GM19099 (cell line): ENCODE results near the gene AUP1.
A peak's percentile ranks its signal among the peaks of the same experiment; 100 is the strongest.

Source experiments
- POLR2A ChIP-seq: IDR thresholded peaks from 3 replicates; pipeline ENCODE4 v1.6.1; 2011; ENCODE audit warnings: low read depth; ENCODE audit not compliant: insufficient read length; ENCODE audit errors: extremely low read depth

Gene AUP1

DNA sequence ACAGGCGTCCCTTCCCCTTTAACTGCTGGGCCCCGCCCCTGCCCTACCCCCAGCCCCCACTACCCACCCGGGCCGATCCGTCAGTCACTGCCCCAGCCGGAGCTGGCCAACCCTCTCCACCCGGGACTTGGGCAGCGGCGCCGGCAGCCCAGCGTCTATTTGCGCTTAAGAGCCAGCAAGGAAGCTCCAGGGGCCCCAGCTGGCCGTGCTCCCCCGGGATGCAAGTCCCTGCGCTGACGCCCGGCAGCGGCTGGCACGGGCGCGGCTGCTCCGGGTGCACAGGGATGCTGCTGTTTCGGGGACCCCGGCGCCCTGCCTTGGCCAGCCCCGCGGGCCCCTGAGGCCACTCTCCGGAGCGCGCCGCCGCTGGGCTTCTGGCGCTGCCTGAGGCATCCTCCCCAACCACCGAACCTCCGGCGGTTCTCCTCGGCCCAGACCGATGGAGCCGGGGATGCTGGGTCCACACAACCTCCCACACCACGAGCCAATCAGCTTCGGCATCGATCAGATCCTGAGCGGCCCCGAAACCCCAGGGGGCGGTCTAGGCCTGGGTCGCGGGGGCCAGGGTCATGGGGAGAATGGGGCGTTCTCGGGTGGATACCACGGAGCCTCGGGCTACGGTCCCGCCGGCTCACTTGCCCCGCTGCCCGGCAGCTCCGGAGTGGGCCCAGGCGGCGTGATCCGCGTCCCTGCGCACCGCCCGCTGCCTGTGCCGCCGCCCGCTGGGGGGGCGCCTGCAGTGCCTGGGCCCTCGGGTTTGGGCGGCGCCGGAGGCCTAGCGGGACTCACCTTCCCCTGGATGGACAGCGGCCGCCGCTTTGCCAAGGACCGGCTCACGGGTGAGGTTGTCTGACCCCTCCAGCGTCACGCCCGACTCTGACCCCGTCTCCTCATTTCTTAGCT is 14.9 kb downstream of the AUP1 start, which contains the start of gene TLX2:
TLX2 (plus strand) TSS at position 83 of the 903 bp plus-strand sequence; CDS start at position 440, 357 bp downstream.
- no peak for TF ChIP-seq POLR2A

DNA sequence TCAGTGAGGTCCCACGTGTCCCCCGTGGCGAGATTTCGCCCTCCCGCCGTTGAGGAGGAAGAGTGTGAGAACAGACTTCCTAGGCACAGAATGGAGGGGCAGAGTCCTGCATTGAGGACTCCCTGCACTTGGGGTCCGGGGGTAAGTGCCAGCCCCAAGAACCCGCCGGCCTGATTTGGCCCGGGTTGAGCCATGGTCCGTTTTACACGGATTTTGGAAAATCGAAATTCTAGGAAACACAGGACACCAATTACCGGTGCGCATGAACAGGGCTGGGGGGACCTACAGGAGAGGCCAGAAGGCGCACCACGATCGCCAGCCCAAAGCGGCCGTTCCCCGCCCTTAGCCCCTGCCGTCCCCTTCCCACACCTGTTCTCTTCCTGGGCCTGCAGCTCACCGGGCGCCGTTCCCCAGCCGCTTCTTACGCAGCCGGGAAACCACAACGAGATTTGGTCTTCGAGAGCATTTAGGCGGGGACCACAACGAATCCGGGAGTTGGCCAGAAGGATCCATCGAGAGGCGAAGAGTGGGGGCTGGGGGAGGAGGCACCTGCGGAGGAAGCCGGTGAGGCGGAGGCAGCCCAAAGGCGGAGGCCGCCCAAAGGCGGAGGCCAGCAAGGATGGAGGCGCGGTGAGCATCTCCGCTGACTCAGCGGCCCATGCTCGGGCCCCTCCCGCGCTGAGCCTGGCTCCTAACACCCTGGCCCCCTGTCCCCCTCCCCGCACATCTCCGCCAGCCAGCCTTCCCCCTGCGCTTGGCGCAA is 15.7 kb downstream of the AUP1 start:
- TF ChIP-seq POLR2A, result no peak

DNA sequence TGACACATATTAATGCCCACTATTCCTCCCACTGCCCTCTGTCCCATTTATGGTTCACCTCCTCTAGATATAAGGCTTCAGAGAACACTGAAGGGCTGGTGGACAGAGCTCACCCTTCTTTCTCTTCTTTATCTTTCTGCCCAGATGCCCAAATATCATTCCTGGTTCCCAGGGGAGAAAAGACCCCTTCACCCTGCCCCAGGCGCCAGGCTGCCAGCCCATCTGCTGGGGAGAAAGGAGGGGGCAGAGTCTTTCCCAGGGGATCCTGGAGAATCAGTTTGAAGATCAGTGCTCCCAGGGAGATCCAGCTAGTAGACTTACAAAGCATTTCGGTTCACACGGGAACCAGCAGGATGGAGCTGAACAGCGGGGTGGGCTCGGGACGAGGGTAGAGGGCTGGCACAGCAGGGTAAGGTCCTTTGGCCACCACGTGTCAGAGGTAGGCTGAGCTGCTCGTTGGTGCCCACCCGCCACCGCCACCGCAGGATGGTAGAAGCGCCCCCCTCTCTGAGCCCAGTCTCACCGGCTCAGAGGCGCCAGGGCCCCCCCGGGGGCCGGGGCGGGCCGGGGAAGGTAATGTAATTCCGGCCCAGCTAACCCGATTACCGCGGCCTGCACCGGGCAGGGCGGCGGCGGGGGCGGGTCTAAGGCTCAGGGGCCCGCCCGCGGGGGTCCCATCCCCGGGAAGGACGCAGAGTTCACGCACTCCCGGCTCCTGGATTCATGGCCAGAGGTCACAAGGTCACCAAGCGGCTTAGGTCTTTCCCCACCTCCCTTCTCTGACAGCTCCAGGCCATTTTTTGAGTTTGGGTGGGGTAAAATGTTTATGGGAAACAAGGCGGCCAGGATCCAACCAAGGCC is 16.5 kb downstream of the AUP1 start:
- no peak for TF ChIP-seq POLR2A

DNA sequence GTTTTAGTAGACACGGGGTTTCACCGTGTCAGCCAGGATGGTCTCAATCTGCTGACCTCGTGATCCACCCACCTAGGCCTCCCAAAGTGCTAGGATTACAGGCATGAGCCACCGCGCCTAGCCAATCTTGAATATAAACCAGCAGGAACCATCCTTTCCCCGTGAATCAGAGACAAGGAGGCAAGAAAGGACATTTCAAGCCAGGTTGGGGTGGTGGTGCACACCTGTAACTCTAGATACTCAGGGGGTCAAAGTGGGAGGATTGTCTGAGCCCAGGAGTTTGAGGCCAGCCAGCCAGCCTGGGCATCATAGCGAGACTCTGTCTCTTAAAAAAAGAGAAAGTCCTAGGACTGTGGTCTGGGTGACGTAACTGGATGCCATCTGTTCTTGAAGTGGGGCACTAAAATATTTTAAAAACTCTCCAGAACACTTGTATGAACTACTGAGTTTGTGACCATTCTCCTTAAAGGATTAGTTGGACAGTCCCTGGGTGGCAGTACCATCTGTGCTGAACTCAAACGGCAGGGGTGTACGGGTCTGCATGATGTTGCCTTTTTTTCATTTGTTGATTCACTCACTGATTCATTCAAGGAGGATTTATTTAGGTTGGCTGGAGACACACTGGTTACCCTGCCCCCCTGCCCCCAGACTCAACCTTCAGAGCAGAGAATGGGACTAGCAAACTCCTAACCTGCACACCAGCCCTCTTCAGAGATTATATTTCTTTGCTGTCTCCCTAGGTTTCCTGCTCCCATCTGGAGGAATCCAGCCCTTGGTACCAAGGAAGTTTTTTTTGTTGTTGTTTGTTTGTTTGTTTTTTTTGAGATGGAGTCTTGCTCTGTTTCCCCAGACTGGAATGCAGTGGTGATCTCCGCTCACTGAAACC is 18.2 kb downstream of the AUP1 start:
- no peak for TF ChIP-seq POLR2A

DNA sequence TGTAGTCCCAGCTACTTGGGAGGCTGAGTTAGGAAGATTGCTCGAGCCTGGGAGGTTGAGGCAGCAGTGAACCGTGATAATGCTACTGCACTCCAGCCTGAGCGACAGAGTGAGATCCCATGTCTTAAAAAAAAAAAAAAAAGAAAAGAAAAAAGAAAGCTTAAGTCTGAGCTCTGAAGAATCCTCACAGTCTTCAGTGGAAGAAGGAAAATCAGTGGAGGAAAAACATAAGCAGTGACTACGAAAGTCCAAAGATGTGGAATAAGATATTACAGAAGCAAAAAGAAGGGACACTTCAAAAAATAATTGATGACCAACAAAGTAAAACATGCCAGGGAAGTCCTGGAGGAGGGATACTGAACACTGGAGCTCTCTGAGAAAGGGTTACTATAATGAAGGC is 19.2 kb downstream of the AUP1 start:
- TF ChIP-seq POLR2A, result no peak

DNA sequence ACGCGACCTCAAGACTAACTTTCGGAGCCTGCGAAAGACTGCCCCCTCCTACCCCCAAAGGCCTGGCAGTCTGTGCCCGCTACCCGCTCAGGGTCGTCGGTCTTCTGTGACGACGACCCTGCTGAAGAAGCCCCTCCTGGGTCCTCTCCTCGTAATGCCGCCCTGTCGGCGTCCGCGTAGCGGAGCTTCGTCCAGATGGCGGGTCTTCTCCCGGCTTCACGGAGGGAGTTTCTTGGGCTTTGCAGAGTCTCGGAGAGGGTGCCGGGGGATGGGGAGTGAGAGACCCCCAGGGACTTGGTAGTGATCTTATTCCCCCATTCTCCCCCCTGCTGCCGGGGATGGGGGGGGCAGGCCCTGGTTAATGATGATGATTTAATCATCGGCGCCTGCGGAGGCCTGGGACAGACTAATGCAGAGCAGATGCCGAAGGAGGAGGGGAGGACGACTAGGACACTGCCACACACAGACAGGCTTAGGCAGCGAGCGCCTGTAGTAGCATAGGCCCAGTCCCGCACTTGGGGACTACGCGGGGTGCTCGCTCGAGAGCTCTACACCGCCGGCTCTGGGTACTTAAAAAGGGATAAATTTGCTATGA is 21.5 kb downstream of the AUP1 start:
- no peak for TF ChIP-seq POLR2A

DNA sequence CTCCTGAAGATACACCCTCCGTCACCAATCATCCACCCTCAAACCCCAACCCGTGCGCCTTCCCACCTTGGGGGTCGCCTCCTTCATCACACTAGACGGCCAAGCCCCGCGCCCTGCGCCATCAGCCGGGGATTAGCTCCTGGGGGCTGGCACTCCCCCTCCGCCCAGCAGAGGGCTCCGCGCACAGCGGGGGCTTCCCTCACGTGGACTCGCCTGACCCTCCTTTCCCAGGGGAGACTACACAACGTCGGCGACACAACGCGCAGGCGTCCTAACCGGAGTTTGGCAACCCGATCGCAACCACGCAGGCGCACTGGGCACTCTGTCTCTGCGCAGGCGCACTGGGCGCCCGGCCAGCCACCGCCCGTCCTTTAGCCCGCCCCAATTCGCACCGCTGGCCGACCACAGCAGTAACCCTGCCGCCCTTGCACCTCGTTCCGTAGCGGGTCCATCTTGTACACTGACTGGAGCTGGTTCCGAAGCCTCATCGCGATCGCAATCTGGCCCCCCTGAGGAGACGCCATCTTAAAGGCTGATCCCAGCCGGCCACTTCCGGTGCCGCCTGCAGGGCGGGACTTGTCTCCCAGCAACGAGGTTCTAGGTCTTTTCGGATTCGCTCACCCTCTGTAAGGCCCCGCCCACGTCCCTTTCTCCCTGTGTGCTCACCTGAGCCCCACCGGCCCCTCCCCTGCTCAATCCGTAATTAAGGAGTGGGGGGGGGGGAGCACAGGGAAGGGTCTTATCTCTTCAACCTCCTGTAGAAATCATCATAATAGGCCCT is 22.2 kb downstream of the AUP1 start, which contains the start of gene PCGF1:
PCGF1 (minus strand) TSS at position 551 of the 781 bp plus-strand sequence; CDS start at position 524, 27 bp downstream.
- TF ChIP-seq POLR2A, result peak; percentile 90

DNA sequence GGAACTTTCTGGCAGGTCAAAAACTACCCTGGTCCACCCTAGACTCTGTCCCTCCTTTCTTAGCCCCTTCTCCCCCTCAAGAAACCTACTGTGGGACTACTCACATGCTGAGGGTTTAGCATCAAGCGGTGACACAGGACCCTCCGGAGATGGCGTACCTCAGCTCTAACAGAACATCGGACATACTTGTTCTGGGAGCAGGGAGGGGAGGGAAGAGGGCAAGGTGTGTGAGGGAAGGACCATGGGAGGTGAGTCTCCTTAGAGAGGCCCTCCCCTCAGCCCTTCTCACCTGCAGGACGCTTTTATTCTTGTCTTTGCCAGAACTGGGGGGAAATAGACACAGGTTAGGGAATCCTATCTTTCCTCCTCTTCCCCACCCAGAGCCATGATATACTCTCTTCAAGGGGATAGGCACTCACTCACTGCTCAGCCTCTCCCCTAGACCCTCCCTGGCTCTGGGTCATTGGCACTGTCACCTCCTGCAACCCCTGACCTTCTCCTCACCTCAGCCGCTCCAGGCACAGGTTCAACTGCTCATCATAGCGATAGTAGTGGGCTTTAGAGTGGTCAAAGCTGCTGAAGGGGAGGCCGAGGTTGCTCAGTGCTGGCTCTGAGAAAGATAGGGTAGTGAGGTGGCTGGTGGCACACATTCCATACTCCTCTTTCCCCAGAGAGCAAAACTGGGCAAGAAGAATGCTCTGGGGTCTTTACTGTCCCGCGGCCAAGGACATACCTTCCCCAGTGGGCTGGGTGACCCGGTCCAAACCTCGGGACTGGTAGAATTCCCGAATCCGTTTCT is 23.9 kb downstream of the AUP1 start:
- no peak for TF ChIP-seq POLR2A

DNA sequence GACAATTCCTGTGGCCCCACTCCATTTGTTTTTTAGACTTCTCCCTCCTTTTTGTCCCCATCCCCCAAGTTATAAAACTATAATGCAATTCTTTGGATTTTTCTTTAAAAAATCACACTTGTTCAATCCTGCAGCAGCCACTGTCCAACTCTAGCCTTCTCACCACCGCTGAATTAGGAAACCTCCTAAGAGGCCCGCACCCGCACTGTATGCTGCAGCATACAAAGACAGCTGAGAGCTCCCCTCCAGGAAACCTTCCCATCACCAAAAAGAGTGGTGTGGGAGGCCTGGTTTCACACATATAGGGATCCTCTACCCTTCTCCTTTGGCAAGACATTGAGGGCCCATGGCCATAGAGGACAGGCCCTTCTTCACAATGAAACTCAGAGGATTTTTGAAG is 24.9 kb downstream of the AUP1 start:
- TF ChIP-seq POLR2A, result peak; percentile 15

DNA sequence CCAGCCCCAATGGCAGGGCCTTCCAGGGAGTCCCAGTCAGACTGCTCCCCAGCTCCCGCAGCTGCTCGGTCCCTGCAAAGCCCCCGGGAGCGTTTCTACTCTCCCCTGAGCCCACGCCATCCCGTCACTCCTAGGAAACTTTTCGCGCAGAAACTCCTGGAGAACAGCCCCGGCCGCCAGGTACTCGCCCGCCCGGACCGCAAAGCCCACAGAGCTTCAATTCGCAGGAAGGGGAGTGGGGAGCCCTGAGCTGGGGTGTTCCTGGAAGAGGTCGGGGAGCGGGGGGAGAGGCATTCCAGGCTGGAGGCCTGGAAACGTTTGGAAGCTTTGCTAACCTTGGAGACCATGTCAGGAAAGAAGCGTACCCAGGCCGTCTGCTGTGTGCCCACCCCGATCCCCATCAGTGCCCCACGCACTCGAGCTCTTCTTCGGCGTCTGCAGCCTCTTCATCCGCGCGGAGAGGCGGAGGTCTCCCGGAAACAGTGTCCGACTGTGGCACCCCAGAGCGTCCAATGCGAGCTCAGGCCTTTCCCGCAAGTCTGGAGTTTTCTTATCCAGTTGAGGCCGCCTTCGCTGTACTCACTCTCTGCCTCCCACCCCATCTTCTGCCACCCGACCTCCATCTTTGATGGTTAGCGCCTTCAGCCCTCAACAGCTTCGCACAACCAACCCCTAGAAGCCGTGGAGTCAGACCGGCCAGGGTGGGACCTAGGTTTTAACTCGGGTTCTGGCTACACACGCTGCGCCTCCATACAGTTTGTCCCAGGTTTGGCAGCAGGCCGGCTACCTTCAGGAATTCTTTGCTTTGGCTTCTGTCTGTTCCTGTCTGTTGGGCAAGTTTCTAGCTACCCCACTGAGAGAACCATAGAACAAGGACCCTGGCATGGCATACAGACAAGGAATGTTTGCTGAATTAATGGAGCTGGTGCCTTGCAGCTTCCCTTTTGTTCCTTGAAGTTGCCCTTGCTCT is 25.7 kb downstream of the AUP1 start:
- no peak for TF ChIP-seq POLR2A
